ENCODE measurements around the gene SSNA1.

Gene SSNA1

DNA sequence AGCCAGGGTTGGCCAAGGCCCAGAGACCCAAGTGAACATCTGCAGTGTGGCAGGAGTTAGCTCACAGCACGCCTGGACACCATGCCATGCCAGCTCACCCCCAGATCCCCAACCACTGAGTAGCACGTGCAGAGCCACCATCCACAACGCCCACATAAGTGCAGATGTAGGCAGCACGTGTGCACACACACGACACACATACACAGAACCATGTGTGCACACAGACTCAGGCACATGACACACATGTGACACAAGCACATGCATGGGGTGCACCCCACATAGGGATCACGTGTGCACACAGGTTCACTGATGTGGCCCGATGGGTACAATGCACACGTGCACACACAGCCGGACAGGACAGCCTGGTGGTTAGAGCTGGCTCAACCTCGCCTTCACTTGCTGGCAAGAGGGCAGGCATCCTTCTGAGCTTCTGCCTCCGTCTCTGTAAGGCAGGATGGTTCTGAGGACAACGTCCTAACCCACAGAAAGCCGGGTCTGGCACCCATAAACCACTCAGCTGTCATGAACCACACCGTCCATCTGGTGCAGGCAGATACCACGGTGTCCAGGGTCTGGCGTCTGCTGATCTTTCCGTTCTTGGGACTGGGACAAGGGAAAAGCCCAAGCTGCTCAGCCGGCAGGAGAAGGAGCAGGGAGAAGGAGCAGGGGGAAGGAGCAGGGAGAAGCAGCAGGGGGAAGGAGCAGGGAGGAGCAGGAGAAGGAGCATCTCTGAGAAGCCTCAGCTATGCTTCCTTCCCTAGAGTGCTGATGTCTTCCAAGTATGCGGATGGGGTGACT is 30.7 kb upstream of the SSNA1 start:
- no peaks in the 10 kb centered on the region for H3K27me3 ChIP-seq (ENCODE audit: insufficient read depth, low read length, poor library complexity)
- no peak overlapping the region for H2AFZ ChIP-seq (ENCODE audit: low read depth, low read length)
- DNase-seq (no peak), ATAC-seq (ENCODE audit: insufficient read depth, low read depth) (no peak)
- no peak overlapping the region for H3K9ac ChIP-seq (ENCODE audit: low read depth, low read length)
- TF ChIP-seq, protein P1, sequence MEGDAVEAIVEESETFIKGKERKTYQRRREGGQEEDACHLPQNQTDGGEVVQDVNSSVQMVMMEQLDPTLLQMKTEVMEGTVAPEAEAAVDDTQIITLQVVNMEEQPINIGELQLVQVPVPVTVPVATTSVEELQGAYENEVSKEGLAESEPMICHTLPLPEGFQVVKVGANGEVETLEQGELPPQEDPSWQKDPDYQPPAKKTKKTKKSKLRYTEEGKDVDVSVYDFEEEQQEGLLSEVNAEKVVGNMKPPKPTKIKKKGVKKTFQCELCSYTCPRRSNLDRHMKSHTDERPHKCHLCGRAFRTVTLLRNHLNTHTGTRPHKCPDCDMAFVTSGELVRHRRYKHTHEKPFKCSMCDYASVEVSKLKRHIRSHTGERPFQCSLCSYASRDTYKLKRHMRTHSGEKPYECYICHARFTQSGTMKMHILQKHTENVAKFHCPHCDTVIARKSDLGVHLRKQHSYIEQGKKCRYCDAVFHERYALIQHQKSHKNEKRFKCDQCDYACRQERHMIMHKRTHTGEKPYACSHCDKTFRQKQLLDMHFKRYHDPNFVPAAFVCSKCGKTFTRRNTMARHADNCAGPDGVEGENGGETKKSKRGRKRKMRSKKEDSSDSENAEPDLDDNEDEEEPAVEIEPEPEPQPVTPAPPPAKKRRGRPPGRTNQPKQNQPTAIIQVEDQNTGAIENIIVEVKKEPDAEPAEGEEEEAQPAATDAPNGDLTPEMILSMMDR (IDR thresholded peaks at IDR 0.05; ENCODE audit: borderline replicate concordance, extremely low read depth, low read length, poor library complexity, severe bottlenecking), result no peak
- H3K79me2 ChIP-seq (ENCODE audit: insufficient read depth, low read length), result no peaks in the 10 kb centered on the region
- H3K4me3 ChIP-seq (ENCODE audit: low read depth in 1 of 2, low read length in 2 of 2), result no peak overlapping the region
- no peak overlapping the region for H3K4me2 ChIP-seq (ENCODE audit: insufficient read depth, low read length)
- H3K27ac ChIP-seq (ENCODE audit: low read length), result no peak overlapping the region
- H4K20me1 ChIP-seq (ENCODE audit: insufficient read depth, low read length), result peaks cover 9% of the 10 kb centered on the region; the same call in 1 of the 2 replicates
- H3K4me1 ChIP-seq (ENCODE audit: insufficient read depth, low read length), result no peaks in the 10 kb centered on the region
- no peaks in the 10 kb centered on the region for H3K9me3 ChIP-seq (ENCODE audit: insufficient read depth, low read length, severe bottlenecking)
- H3K36me3 ChIP-seq (ENCODE audit: insufficient read depth, low read length), result no peaks in the 10 kb centered on the region

DNA sequence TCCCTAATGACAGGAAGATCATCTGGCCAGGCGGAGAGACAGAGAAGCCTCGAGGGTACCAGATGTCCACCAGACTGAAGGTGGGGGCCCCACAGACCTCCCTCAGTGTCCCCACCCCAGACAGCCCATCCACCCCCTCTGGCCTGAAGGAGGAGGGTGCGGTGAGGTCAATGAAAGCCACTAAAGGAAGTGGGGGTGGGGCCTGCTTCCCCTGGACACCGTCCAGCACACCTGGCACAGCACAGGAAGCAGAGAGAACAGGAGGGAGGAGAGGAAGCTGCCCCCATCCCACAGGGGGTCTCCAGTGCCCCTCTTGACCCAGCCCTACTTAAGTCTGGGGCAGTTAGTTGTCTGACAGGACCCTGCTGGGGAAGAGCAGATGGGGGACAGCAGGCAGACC is 29.9 kb upstream of the SSNA1 start:
- H3K36me3 ChIP-seq (ENCODE audit: insufficient read depth, low read length), result no peaks in the 10 kb centered on the region
- H3K4me2 ChIP-seq (ENCODE audit: insufficient read depth, low read length), result no peak overlapping the region
- H2AFZ ChIP-seq (ENCODE audit: low read depth, low read length), result no peak overlapping the region
- no peaks in the 10 kb centered on the region for H3K9me3 ChIP-seq (ENCODE audit: insufficient read depth, low read length, severe bottlenecking)
- DNase-seq, result no peak
- H3K4me3 ChIP-seq (ENCODE audit: low read depth in 1 of 2, low read length in 2 of 2), result no peak overlapping the region
- H3K4me1 ChIP-seq (ENCODE audit: insufficient read depth, low read length), result no peaks in the 10 kb centered on the region
- H3K27me3 ChIP-seq (ENCODE audit: insufficient read depth, low read length, poor library complexity), result no peaks in the 10 kb centered on the region
- H4K20me1 ChIP-seq (ENCODE audit: insufficient read depth, low read length), result peaks cover 9% of the 10 kb centered on the region; the same call in 1 of the 2 replicates
- TF ChIP-seq, protein P1 (IDR thresholded peaks at IDR 0.05; ENCODE audit: borderline replicate concordance, extremely low read depth, low read length, poor library complexity, severe bottlenecking), result no peak
- TF ChIP-seq EZH2 (IDR thresholded peaks at IDR 0.05; ENCODE audit: borderline replicate concordance, low read depth, low read length, severe bottlenecking), result no peak
- no peak for ATAC-seq (ENCODE audit: insufficient read depth, low read depth)
- no peak overlapping the region for H3K9ac ChIP-seq (ENCODE audit: low read depth, low read length)
- H3K79me2 ChIP-seq (ENCODE audit: insufficient read depth, low read length), result no peaks in the 10 kb centered on the region
- no peak overlapping the region for H3K27ac ChIP-seq (ENCODE audit: low read length)

DNA sequence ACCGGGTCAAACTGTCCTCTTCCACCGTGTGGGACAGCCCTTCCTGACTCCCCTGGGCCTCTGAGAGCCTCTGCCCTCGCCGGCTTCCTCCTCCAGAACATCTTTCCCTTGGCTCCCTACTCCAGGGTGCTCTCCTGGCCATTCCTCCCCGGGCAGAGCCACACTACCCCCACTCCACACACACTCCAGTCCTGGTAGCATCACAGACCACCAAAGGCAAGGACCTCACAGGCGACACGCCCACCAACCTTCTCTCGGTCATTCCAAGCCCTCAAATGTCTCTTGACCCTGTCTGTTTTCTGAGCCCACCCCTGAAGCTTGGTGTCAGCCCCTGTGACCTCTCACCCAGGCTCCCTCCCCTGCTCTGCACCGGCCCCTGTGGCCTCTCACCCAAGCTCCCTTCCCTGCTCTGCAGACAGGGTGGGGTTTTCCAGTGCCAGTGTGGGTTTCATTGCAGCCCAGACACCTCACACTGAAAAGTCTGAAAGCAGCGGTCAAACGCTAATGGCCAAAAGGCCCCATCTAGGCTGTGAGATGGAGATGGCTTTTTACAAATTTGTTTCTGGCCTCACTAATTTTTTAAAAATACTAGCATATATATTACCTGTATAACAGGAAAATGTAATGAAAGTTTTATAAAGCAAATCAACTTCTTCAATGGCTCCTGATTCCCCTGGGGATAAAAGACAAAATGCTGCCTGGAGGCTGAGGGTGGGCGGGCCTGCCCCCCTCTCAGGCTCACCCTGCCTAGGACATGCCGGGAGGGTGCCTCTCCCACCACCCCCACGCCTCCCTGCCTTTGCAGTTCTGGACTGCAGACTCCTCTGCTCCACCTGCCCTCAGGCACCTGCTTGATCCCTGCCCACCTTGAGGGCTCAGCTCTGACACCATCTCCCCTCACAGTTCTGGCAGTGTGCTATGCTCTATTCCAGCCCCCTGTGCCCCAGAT is 29.1 kb upstream of the SSNA1 start:
- ATAC-seq (ENCODE audit: insufficient read depth, low read depth) (no peak), DNase-seq (no peak)
- H3K27me3 ChIP-seq (ENCODE audit: insufficient read depth, low read length, poor library complexity), result no peaks in the 10 kb centered on the region
- no peak overlapping the region for H3K9ac ChIP-seq (ENCODE audit: low read depth, low read length)
- H3K36me3 ChIP-seq (ENCODE audit: insufficient read depth, low read length), result no peaks in the 10 kb centered on the region
- H4K20me1 ChIP-seq (ENCODE audit: insufficient read depth, low read length), result peaks cover 9% of the 10 kb centered on the region; the same call in 1 of the 2 replicates
- H3K4me2 ChIP-seq (ENCODE audit: insufficient read depth, low read length), result no peak overlapping the region
- no peak overlapping the region for H3K4me3 ChIP-seq (ENCODE audit: low read depth in 1 of 2, low read length in 2 of 2)
- no peak overlapping the region for H2AFZ ChIP-seq (ENCODE audit: low read depth, low read length)
- TF ChIP-seq, protein P1 (IDR thresholded peaks at IDR 0.05; ENCODE audit: borderline replicate concordance, extremely low read depth, low read length, poor library complexity, severe bottlenecking), result no peak
- TF ChIP-seq EZH2 (IDR thresholded peaks at IDR 0.05; ENCODE audit: borderline replicate concordance, low read depth, low read length, severe bottlenecking), result no peak
- no peaks in the 10 kb centered on the region for H3K9me3 ChIP-seq (ENCODE audit: insufficient read depth, low read length, severe bottlenecking)
- H3K79me2 ChIP-seq (ENCODE audit: insufficient read depth, low read length), result no peaks in the 10 kb centered on the region
- H3K27ac ChIP-seq (ENCODE audit: low read length), result no peak overlapping the region
- no peaks in the 10 kb centered on the region for H3K4me1 ChIP-seq (ENCODE audit: insufficient read depth, low read length)

Measured in DND-41 (cell line).